Measurements from ENCODE around the gene LILRB3. TPM values are rescaled to one million over a fixed set of nuclear protein-coding genes. Genes with fewer than 3 reads are reported as not detected.
"Not testable (repeated sequence)": the region's sequence is repeated elsewhere in the genome, so short reads cannot be mapped to it uniquely, and the experiment has no call there.

The LILRB3 gene
- total and polyA plus RNA-seq, 4 donors = 0.61 to 26.7 (median 10.4) TPM

DNA sequence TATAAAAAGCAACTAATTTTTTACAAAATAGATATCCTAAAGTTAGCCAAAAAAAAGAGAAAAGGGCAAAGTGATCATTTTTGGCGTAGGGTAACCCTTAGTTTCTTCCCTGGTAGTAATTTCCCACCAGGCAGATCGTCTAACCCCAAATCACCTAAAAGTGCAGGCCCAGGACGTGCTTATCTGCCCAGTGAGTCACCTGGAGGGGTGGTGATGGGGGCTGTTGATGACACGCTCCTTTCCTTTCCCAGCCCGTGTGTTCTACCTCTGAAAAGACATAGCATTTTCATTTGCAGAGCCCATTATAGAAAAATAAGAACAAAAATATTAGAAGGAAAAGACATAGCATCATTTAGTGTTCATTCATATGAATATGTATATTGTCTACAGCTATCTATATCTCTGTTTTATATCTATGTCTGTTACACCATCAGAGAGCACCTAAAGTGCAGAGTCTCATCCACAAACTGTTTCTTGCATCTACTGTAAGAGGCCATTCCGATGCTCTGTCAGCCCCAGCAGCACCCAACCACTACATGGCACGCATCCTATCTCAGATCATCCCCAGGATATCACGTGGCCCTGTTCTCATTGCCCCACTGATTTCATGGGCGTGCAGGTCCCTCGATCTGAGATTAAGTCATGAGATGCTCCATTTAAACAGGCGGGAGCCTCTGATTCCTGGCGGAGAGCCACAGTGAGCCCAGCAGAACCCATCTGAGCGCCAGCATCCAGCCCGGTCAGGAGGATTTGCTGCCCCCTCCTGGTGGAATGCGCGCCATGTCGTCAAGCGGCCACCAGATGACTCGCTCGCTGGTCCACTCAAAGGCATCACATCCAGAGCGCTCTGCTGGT is 8.5 kb upstream of the LILRB3 start:
- no peaks in the 10 kb centered on the region for H3K36me3 ChIP-seq (ENCODE audit: control insufficient read depth in 1 of 2, insufficient read depth in 2 of 2, low read length in 1 of 2)
- ATAC-seq (ENCODE audit: low FRiP score) (peak; percentile 93), DNase-seq (peak; percentile 90 to 98)
- intact Hi-C loops (cut with DNase I) = loop anchor here (1.0 to 2.0 kb wide), 2 partner anchors 62 to 63 kb away; no protein-coding TSS in a partner anchor
- no peaks in the 10 kb centered on the region for H3K27me3 ChIP-seq (ENCODE audit: control insufficient read depth in 1 of 2, insufficient read depth in 2 of 2, low read length in 1 of 2)
- 18 to 19% methylated on average over 21 of the region's 21 CpGs for WGBS, 2 donors
- H3K27ac ChIP-seq (ENCODE audit: low read depth in 1 of 2, low read length in 2 of 2) = no peak overlapping the region
- H3K4me1 ChIP-seq (ENCODE audit: control insufficient read depth in 1 of 2, insufficient read depth in 2 of 2, low read length in 2 of 2) = no peaks in the 10 kb centered on the region
- no peaks in the 10 kb centered on the region for H3K9me3 ChIP-seq (ENCODE audit: control insufficient read depth, low read length)
- H3K4me3 ChIP-seq (ENCODE audit: low read length in 2 of 2) = no peak overlapping the region

DNA sequence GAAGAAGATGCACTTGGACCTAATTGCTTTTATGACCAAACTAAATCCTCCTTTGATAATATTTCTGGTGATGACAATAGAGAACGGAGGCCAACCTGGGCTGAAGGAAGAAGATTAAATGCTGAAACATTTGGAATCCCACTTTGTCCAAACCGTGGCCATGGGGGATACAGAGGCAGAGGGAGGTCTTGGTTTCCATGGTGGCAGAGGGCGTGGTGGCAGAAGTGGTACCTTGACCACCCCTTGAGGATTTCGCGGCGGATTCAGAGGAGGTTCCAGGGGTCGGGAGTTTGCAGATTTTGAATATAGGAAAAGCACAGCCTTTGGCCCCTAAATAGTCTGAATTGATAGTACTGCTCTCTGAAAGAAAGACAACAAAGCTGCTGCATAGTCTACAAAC is 7.2 kb upstream of the LILRB3 start:
- H3K4me3 ChIP-seq (ENCODE audit: low read length in 2 of 2) = no peak overlapping the region
- H3K36me3 ChIP-seq (ENCODE audit: control insufficient read depth in 1 of 2, insufficient read depth in 2 of 2, low read length in 1 of 2) = no peaks in the 10 kb centered on the region
- ATAC-seq (ENCODE audit: low FRiP score) (no peak), DNase-seq (no peak)
- no peak overlapping the region for H3K27ac ChIP-seq (ENCODE audit: low read depth in 1 of 2, low read length in 2 of 2)
- H3K27me3 ChIP-seq (ENCODE audit: control insufficient read depth in 1 of 2, insufficient read depth in 2 of 2, low read length in 1 of 2) = no peaks in the 10 kb centered on the region
- WGBS, 2 donors = 85 to 92% methylated on average over 7 of the region's 7 CpGs
- intact Hi-C loops (cut with DNase I) = loop anchor here in 1 of 2 donors (2.0 kb wide), 1 partner anchor 61 kb away; no protein-coding TSS in a partner anchor
- H3K9me3 ChIP-seq (ENCODE audit: control insufficient read depth, low read length) = no peaks in the 10 kb centered on the region
- H3K4me1 ChIP-seq (ENCODE audit: control insufficient read depth in 1 of 2, insufficient read depth in 2 of 2, low read length in 2 of 2) = no peaks in the 10 kb centered on the region

DNA sequence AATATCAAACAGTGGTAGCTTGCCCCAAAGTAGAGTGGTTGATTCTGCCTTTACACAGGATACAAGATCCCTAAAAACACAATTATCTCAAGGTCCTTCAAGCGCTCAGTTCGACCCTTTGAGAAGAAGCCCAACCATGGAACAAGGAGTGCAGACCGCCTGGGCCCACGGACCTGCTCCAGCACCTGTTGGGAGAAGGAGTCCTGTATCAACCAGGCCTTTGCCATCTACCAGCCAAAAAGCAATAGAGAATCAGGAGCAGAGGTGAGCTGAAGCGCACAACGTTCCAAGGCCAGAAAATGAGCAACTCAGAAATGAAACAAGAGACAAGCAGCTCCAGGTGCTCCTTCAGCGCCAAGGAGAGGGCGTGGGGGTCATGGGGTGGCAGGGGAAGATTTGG is 6.3 kb upstream of the LILRB3 start:
- H3K27ac ChIP-seq (ENCODE audit: low read depth in 1 of 2, low read length in 2 of 2) = no peak overlapping the region
- no peak for ATAC-seq (ENCODE audit: low FRiP score)
- H3K36me3 ChIP-seq (ENCODE audit: control insufficient read depth in 1 of 2, insufficient read depth in 2 of 2, low read length in 1 of 2) = no peaks in the 10 kb centered on the region
- H3K27me3 ChIP-seq (ENCODE audit: control insufficient read depth in 1 of 2, insufficient read depth in 2 of 2, low read length in 1 of 2) = no peaks in the 10 kb centered on the region
- no peaks in the 10 kb centered on the region for H3K9me3 ChIP-seq (ENCODE audit: control insufficient read depth, low read length)
- no peaks in the 10 kb centered on the region for H3K4me1 ChIP-seq (ENCODE audit: control insufficient read depth in 1 of 2, insufficient read depth in 2 of 2, low read length in 2 of 2)
- intact Hi-C loops (cut with DNase I) = no loop called here
- WGBS, 2 donors = 89 to 90% methylated on average over 8 of the region's 8 CpGs
- DNase-seq = no peak
- H3K4me3 ChIP-seq (ENCODE audit: low read length in 2 of 2) = no peak overlapping the region

DNA sequence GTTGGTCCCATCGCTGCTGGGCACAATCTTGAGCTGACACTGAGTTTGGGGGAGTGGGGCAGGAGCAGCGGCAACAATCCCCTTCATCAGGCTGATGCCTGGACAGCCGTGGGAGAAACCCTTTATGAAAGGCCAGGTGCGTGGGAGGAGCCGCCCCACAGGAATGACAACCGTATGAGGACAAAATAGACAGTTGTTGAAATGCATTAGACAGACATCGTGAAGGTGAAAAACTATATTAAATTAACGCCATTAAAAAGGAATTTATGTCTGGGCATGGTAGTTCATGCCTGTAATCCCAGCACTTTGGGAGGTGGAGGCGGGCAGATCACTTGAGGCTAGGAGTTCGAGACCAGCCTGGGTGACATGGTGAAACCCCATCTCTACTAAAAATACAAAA is 1.8 kb upstream of the LILRB3 start:
- DNase-seq; H3K27me3 ChIP-seq (ENCODE audit: control insufficient read depth in 1 of 2, insufficient read depth in 2 of 2, low read length in 1 of 2); H3K9me3 ChIP-seq (ENCODE audit: control insufficient read depth, low read length); H3K4me3 ChIP-seq (ENCODE audit: low read length in 2 of 2); H3K27ac ChIP-seq (ENCODE audit: low read depth in 1 of 2, low read length in 2 of 2); ATAC-seq (ENCODE audit: low FRiP score); intact Hi-C loops (cut with DNase I); H3K4me1 ChIP-seq (ENCODE audit: control insufficient read depth in 1 of 2, insufficient read depth in 2 of 2, low read length in 2 of 2); H3K36me3 ChIP-seq (ENCODE audit: control insufficient read depth in 1 of 2, insufficient read depth in 2 of 2, low read length in 1 of 2): not testable (repeated sequence)
- WGBS, 2 donors = 78 to 81% methylated on average over 10 of the region's 10 CpGs

DNA sequence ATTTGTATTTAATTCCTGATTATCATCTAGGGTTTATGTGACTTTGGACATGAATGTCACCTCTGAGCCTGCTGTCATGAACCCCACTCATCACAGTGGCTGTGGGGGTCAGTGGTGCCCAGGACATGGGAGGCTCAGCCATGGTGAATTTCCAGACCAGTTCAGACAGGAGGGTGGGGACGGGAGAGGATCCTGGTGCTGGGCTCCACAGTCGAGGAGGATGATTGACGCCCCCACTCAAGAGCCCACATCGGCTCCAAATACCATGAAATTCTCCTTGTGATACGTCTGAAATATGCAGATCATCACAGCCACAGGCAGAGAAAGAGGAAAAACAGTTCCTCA is 1.1 kb upstream of the LILRB3 start:
- DNase-seq; H3K4me1 ChIP-seq (ENCODE audit: control insufficient read depth in 1 of 2, insufficient read depth in 2 of 2, low read length in 2 of 2); H3K27ac ChIP-seq (ENCODE audit: low read depth in 1 of 2, low read length in 2 of 2); H3K36me3 ChIP-seq (ENCODE audit: control insufficient read depth in 1 of 2, insufficient read depth in 2 of 2, low read length in 1 of 2); H3K27me3 ChIP-seq (ENCODE audit: control insufficient read depth in 1 of 2, insufficient read depth in 2 of 2, low read length in 1 of 2); H3K9me3 ChIP-seq (ENCODE audit: control insufficient read depth, low read length); H3K4me3 ChIP-seq (ENCODE audit: low read length in 2 of 2): not testable (repeated sequence)
- peak; percentile 54 for ATAC-seq (ENCODE audit: low FRiP score)
- WGBS, 2 donors = 40 to 45% methylated on average over 5 of the region's 5 CpGs
- intact Hi-C loops (cut with DNase I) = loop anchor here in 1 of 2 donors (2.0 kb wide), 1 partner anchor 15 kb away; no protein-coding TSS in a partner anchor

DNA sequence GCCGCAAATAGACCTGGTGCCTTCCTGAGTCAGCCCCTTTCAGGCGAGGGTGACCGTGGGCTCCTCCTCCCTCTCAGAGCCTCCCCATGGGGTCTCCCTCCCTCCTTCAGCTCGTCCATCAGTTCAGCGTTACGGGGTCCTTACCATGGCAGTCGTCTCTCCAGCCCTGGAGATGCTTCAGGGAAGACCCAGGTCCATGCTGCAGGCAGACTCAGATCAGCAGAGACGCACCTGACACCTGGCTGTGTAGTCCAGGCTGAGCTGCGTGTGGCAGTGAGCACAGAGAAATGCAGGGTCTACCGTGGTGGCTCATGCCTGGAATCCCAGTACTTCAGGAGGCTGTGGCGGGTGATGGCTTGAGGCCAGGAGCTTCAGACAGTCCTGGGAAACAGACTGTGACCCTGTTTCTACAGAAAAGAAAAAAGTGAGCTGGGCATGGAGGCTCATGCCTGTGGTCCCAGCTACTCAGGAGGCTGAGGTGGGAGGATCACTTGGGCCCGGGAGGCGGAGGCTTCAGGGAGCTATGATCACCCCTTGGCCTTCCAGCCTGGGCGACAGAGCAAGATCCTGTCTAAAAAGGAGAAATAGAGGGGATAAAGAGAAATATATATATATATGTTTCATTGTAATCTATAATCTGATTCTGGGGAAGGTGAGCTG is 600 bp upstream of the LILRB3 start:
- not testable (repeated sequence) for H3K4me3 ChIP-seq (ENCODE audit: low read length in 2 of 2); H3K27me3 ChIP-seq (ENCODE audit: control insufficient read depth in 1 of 2, insufficient read depth in 2 of 2, low read length in 1 of 2); H3K27ac ChIP-seq (ENCODE audit: low read depth in 1 of 2, low read length in 2 of 2); H3K36me3 ChIP-seq (ENCODE audit: control insufficient read depth in 1 of 2, insufficient read depth in 2 of 2, low read length in 1 of 2); H3K4me1 ChIP-seq (ENCODE audit: control insufficient read depth in 1 of 2, insufficient read depth in 2 of 2, low read length in 2 of 2); H3K9me3 ChIP-seq (ENCODE audit: control insufficient read depth, low read length)
- DNase-seq (peak in 1 of 2 donors; percentile 41), ATAC-seq (ENCODE audit: low FRiP score) (peak; percentile 61)
- intact Hi-C loops (cut with DNase I) = loop anchor here in 1 of 2 donors (2.0 kb wide), 1 partner anchor 15 kb away; no protein-coding TSS in a partner anchor
- WGBS, 2 donors = 25 to 28% methylated on average over 14 of the region's 14 CpGs

DNA sequence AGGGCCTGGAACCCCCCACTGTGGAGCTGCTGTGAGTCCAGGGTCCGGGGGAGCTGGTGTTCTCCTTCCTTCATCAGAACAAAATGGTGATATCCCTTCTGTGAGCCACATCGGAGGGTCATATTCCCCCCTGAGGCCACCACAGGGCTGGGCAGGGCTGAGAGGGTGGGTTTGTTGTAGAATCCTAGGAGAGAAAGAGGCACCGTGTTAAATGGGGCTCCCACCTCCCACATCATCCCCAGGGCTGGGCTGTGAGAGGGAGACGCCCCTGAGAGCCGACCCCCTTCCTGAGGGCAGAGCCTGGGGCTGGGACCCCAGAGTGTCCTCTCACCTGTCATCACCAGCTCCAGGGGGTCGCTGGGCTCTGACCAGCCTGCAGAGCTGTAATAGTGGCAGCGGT is 860 bp downstream of the LILRB3 start:
- not testable (repeated sequence) for ATAC-seq (ENCODE audit: low FRiP score); DNase-seq
- WGBS, 2 donors = 72 to 74% methylated on average over 6 to 7 of the region's 7 CpGs

DNA sequence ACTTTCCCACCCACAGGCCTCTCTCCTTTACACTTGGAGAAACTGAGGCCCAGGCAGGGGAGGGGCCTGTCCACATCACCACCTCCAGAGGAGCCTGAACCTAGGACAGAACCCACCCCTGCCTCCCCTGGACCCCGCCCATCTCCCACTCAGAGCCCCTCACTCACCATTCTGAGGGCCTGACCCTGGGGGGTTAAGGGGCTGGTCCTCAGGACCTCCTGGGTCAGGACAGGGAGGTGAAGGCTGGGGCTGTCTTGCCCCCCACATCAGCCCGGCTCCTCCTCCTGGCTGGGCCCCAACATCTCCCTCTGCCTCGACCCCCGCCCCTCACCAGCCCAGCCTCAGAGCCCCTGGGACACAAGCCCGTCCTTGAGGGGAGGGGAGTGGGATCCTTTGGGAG is 3.1 kb downstream of the LILRB3 start:
- ATAC-seq (ENCODE audit: low FRiP score); H3K27me3 ChIP-seq (ENCODE audit: control insufficient read depth in 1 of 2, insufficient read depth in 2 of 2, low read length in 1 of 2); H3K36me3 ChIP-seq (ENCODE audit: control insufficient read depth in 1 of 2, insufficient read depth in 2 of 2, low read length in 1 of 2); H3K4me1 ChIP-seq (ENCODE audit: control insufficient read depth in 1 of 2, insufficient read depth in 2 of 2, low read length in 2 of 2); H3K27ac ChIP-seq (ENCODE audit: low read depth in 1 of 2, low read length in 2 of 2); H3K9me3 ChIP-seq (ENCODE audit: control insufficient read depth, low read length); H3K4me3 ChIP-seq (ENCODE audit: low read length in 2 of 2); intact Hi-C loops (cut with DNase I): not testable (repeated sequence)
- WGBS, 2 donors = 79 to 83% methylated on average over 2 to 5 of the region's 5 CpGs
- peak in 1 of 2 donors; percentile 44 for DNase-seq

More for the DNA sequence above, 860 bp downstream of the LILRB3 start:
- not testable (repeated sequence) for H3K27me3 ChIP-seq (ENCODE audit: control insufficient read depth in 1 of 2, insufficient read depth in 2 of 2, low read length in 1 of 2); H3K4me1 ChIP-seq (ENCODE audit: control insufficient read depth in 1 of 2, insufficient read depth in 2 of 2, low read length in 2 of 2); H3K9me3 ChIP-seq (ENCODE audit: control insufficient read depth, low read length); H3K27ac ChIP-seq (ENCODE audit: low read depth in 1 of 2, low read length in 2 of 2); H3K4me3 ChIP-seq (ENCODE audit: low read length in 2 of 2); H3K36me3 ChIP-seq (ENCODE audit: control insufficient read depth in 1 of 2, insufficient read depth in 2 of 2, low read length in 1 of 2)
- intact Hi-C loops (cut with DNase I) = loop anchor here in 1 of 2 donors (2.0 kb wide), 1 partner anchor 17 kb away; no protein-coding TSS in a partner anchor
